Fibroblast of skin of abdomen (primary cell): Measurements from ENCODE around the gene MRPL42. TPM values are rescaled to one million over a fixed set of nuclear protein-coding genes. Genes with fewer than 3 reads are reported as not detected.
A peak's percentile ranks its signal among the peaks of the same experiment; 100 is the strongest.
"Not testable (repeated sequence)": the region's sequence is repeated elsewhere in the genome, so short reads cannot be mapped to it uniquely, and the experiment has no call there.

Experiments used
- DNase-seq: peaks from one replicate; pipeline ENCODE4 v3.0.0-alpha.2; 2013
- polyA plus RNA-seq, 2 experiments: library from polyadenylated mRNA; unstranded; fragments of 120-200 nt; gene quantifications; one replicate each; pipeline ENCODE4 v1.2.1, GENCODE V29; 2013; ENCODE audit not compliant: insufficient read length in 2 of 2

Gene MRPL42
- 45.2 TPM for polyA plus RNA-seq (2013, experiment 1 of 2; ENCODE audit: insufficient read length)
- polyA plus RNA-seq (2013, experiment 2 of 2; ENCODE audit: insufficient read length) = 47.8 TPM

- DNase-seq = peak; percentile 88
These were observed at the start of gene MRPL42 for GRCh38 chr12:93467351-93468007. TSS of gene MRPL42 (plus strand) at chr12:93467514. CDS start at chr12:93469286, 1,772 bp downstream.

GRCh38 chr12:93417967-93418480, 49.3 kb upstream of the MRPL42 start:
- no peak for DNase-seq

- peak; percentile 50 for DNase-seq
These were observed 47.8 kb upstream of the MRPL42 start for GRCh38 chr12:93419388-93420034.

- no peak for DNase-seq
These were observed 45.3 kb upstream of the MRPL42 start for GRCh38 chr12:93422050-93422449.

- DNase-seq = no peak
These were observed 41.4 kb upstream of the MRPL42 start for GRCh38 chr12:93425736-93426411.

- DNase-seq = no peak
These were observed 40.9 kb upstream of the MRPL42 start for GRCh38 chr12:93426412-93426805.

GRCh38 chr12:93427779-93428564, 39.3 kb upstream of the MRPL42 start:
- peak; percentile 59 for DNase-seq

- DNase-seq = no peak
These were observed 37.9 kb upstream of the MRPL42 start for GRCh38 chr12:93429448-93429847.

GRCh38 chr12:93429852-93430251, 37.5 kb upstream of the MRPL42 start:
- no peak for DNase-seq

GRCh38 chr12:93430280-93430679, 37.0 kb upstream of the MRPL42 start:
- peak; percentile 52 for DNase-seq

- not testable (repeated sequence) for DNase-seq
These were observed 35.3 kb upstream of the MRPL42 start for GRCh38 chr12:93432031-93432430.

GRCh38 chr12:93434256-93434865, 33.0 kb upstream of the MRPL42 start:
- DNase-seq = no peak

- DNase-seq = no peak
These were observed 28.9 kb upstream of the MRPL42 start for GRCh38 chr12:93438266-93439050.

GRCh38 chr12:93440043-93440835, 27.1 kb upstream of the MRPL42 start:
- no peak for DNase-seq

GRCh38 chr12:93441081-93441616, 26.2 kb upstream of the MRPL42 start:
- no peak for DNase-seq

- peak; percentile 96 for DNase-seq
These were observed 25.5 kb upstream of the MRPL42 start, which contains the start of gene UBE2N for GRCh38 chr12:93441617-93442410. TSS of gene UBE2N (minus strand) at chr12:93441947. CDS start at chr12:93441884, 63 bp downstream.

GRCh38 chr12:93442411-93443340, 24.6 kb upstream of the MRPL42 start:
- no peak for DNase-seq

- no peak for DNase-seq
These were observed 23.7 kb upstream of the MRPL42 start for GRCh38 chr12:93443576-93443975.
